ENCODE measurements around the gene CADPS2. TPM values are rescaled to one million over a fixed set of nuclear protein-coding genes. Genes with fewer than 3 reads are reported as not detected.

CADPS2 gene
- total and polyA plus RNA-seq, 2 of the 8 experiments (the other 6 are each of a cell fraction or from before 2014, with no cell fraction given) = 8.9 to 22.3 TPM

DNA sequence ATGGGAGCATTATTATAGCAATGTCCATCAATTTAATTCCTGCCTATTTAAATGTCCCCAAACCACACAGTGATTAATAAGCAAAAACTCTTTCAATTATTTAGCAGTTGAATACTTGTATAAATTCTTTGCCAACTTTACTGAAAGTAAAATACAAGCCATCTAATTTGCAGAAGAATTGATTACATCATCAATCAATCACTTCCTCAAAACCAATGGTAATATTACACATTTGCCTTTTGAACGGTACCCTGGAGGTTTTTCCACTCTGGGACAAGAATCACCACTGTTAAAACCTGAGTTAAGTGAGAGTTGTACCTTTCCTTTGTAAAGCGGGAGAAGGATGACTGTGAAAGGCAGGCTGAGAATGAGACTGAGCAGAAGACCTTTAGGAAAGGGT is 280.3 kb downstream of the CADPS2 start:
- Histone ChIP-seq H4K8ac (ENCODE audit: extremely low read depth, insufficient read depth, low read length) (no peak overlapping the region), H2AK5ac (ENCODE audit: low read depth, low read length) (no peak overlapping the region), H2AFZ (ENCODE audit: low read length) (no peak overlapping the region), H3K27me3 (replicated peaks in 1 of 4; ENCODE audit: control insufficient read depth in 3 of 4, extremely low read depth in 1 of 4, insufficient read depth in 3 of 4, low read length in 3 of 4) (no peaks in the 10 kb centered on the region), H3K4me1 (replicated peaks in 1 of 4; ENCODE audit: control insufficient read depth in 3 of 4, insufficient read depth in 4 of 4, low read length in 3 of 4) (no peaks in the 10 kb centered on the region), H3K4me3 (ENCODE audit: extremely low read depth in 1 of 4, insufficient read depth in 2 of 4, low read depth in 3 of 4, low read length in 4 of 4) (no peak overlapping the region), H3K14ac (ENCODE audit: insufficient read length) (no peak overlapping the region), H2BK15ac (ENCODE audit: low read length) (no peak overlapping the region), H2BK20ac (ENCODE audit: low read length) (no peak overlapping the region), H2BK120ac (replicated peaks; ENCODE audit: low read depth, low read length) (no peak overlapping the region), H3K18ac (ENCODE audit: extremely low read depth, low read length) (no peak overlapping the region), H3K4me2 (ENCODE audit: insufficient read depth in 1 of 2, low read depth in 2 of 2, low read length in 2 of 2) (no peak overlapping the region), H3K36me3 (ENCODE audit: control insufficient read depth in 2 of 4, insufficient read depth in 4 of 4, low read length in 3 of 4) (no peaks in the 10 kb centered on the region), H3K79me2 (ENCODE audit: control insufficient read depth in 1 of 2, insufficient read depth in 2 of 2, low read length in 2 of 2) (no peaks in the 10 kb centered on the region), H3K27ac (ENCODE audit: low read depth, low read length) (no peak overlapping the region), H4K5ac (ENCODE audit: insufficient read length, low read depth, low read length) (no peak overlapping the region), H3K9me3 (ENCODE audit: insufficient read depth in 2 of 2, low read depth in 1 of 2, low read length in 1 of 2) (no peaks in the 10 kb centered on the region), H3K79me1 (ENCODE audit: low read depth, low read length) (no peaks in the 10 kb centered on the region), H2BK12ac (ENCODE audit: low read depth, low read length) (no peak overlapping the region), H3K4ac (replicated peaks; ENCODE audit: insufficient read length, low read depth, low read length) (no peak overlapping the region), H2BK5ac (ENCODE audit: low read depth, low read length) (no peak overlapping the region), H3K23me2 (ENCODE audit: low read depth, low read length) (no peaks in the 10 kb centered on the region), H3K9ac (replicated peaks in 1 of 4; ENCODE audit: extremely low read depth in 1 of 4, low read depth in 3 of 4, low read length in 3 of 4) (no peak overlapping the region), H3K23ac (ENCODE audit: insufficient read length) (no peak overlapping the region), H4K20me1 (replicated peaks in 1 of 2; ENCODE audit: control insufficient read depth in 1 of 2, insufficient read depth in 2 of 2, low read length in 2 of 2) (no peaks in the 10 kb centered on the region), H3K56ac (replicated peaks; ENCODE audit: insufficient read length, low read depth, low read length) (no peak overlapping the region), H4K91ac (replicated peaks; ENCODE audit: insufficient read length, low read length) (no peak overlapping the region)
- FAIRE-seq (no peak), DNase-seq (ENCODE audit: low read depth in 1 of 2, low spot score in 2 of 2) (no peak)
- 97% methylated on average over 2 of the region's 2 CpGs; no CpG with 5 or more reads in 1 of the 2 experiments for WGBS, 2 experiments (ENCODE audit: extremely low coverage in 1 of 2, insufficient coverage in 1 of 2, insufficient read length in 1 of 2, insufficient replicate concordance in 2 of 2, low coverage in 1 of 2, low lambda C conversion rate in 2 of 2, missing lambda C conversion rate in 1 of 2)
- ChIA-PET CTCF (ENCODE audit: partially characterized antibody) (no interaction called here), POLR2A (ENCODE audit: partially characterized antibody) (no interaction called here)
- TF ChIP-seq SIN3A (conservative IDR thresholded peaks at IDR 0.05 in 1 of 2, IDR thresholded peaks at IDR 0.05 in 1 of 2; ENCODE audit: low read depth in 1 of 2, low read length in 2 of 2) = no peak
- TF ChIP-seq SP2 (IDR thresholded peaks at IDR 0.05; ENCODE audit: low read length) = no peak
- TF ChIP-seq TBP (IDR thresholded peaks at IDR 0.05; ENCODE audit: low read depth, low read length) = no peak
- TF ChIP-seq TAF7 (optimal IDR thresholded peaks at IDR 0.05; ENCODE audit: borderline replicate concordance, low read depth, low read length) = no peak
- TF ChIP-seq SP1 (IDR thresholded peaks at IDR 0.05; ENCODE audit: low read depth, low read length) = no peak
- TF ChIP-seq, protein P1, sequence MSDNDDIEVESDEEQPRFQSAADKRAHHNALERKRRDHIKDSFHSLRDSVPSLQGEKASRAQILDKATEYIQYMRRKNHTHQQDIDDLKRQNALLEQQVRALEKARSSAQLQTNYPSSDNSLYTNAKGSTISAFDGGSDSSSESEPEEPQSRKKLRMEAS (IDR thresholded peaks at IDR 0.05) = no peak
- no peak for TF ChIP-seq SUZ12 (IDR thresholded peaks at IDR 0.05; ENCODE audit: low read length)
- TF ChIP-seq BRCA1 (IDR thresholded peaks at IDR 0.05; ENCODE audit: low read depth, low read length) = no peak
- TF ChIP-seq HDAC6 (IDR thresholded peaks at IDR 0.05; ENCODE audit: low read depth, low read length) = no peak
- no peak for TF ChIP-seq CBX8 (IDR thresholded peaks at IDR 0.05; ENCODE audit: borderline replicate concordance, low read depth, low read length)
- TF ChIP-seq CREB1 (IDR thresholded peaks at IDR 0.05) = no peak
- TF ChIP-seq KDM5A (IDR thresholded peaks at IDR 0.05; ENCODE audit: low read length) = no peak
- TF ChIP-seq, protein P2, sequence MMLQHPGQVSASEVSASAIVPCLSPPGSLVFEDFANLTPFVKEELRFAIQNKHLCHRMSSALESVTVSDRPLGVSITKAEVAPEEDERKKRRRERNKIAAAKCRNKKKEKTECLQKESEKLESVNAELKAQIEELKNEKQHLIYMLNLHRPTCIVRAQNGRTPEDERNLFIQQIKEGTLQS (IDR thresholded peaks at IDR 0.05; ENCODE audit: insufficient read depth, low read depth, low read length) = no peak
- TF ChIP-seq SAP30 (IDR thresholded peaks at IDR 0.05; ENCODE audit: insufficient read depth, insufficient replicate concordance, low read length) = no peak

All from H1 (cell line).